ENCODE results near the gene ZNF497.

GRCh38 chr19:58336216-58336615 is 26.3 kb downstream of the ZNF497 start:
- TF ChIP-seq CTCF (IDR thresholded peaks at IDR 0.05; ENCODE audit: low read depth, low read length, missing input control), result no peak
- TF ChIP-seq ATF3 (IDR thresholded peaks at IDR 0.05), result no peak
- TF ChIP-seq FOXA2 (IDR thresholded peaks at IDR 0.05), result no peak
- peak; percentile 72 for TF ChIP-seq MAX (IDR thresholded peaks at IDR 0.05)
- TF ChIP-seq ZBTB33 (IDR thresholded peaks at IDR 0.05), result no peak
- TF ChIP-seq TAF1 (conservative IDR thresholded peaks at IDR 0.05), result no peak
- TF ChIP-seq YY1 (IDR thresholded peaks at IDR 0.05), result no peak
- peak; percentile 48 for TF ChIP-seq REST (IDR thresholded peaks at IDR 0.05)
- TF ChIP-seq GABPA (IDR thresholded peaks at IDR 0.05 in 1 of 2, conservative IDR thresholded peaks at IDR 0.05 in 1 of 2), result no peak

Data from liver (tissue), 3 donors.